CD4-positive, alpha-beta T cell treated with Interleukin-21 for 1 hour (primary cell): ENCODE results near the gene GIT2.
"Not testable (repeated sequence)": the region's sequence is repeated elsewhere in the genome, so short reads cannot be mapped to it uniquely, and the experiment has no call there.

Experiments
- DNase-seq: peaks from one replicate; pipeline ENCODE4 v3.0.0-alpha.2; 2020

Gene GIT2

GRCh38 chr12:109939504-109939903 is 56.7 kb downstream of the GIT2 start:
- DNase-seq = no peak

GRCh38 chr12:109938947-109939346 is 57.2 kb downstream of the GIT2 start:
- no peak for DNase-seq

DNA sequence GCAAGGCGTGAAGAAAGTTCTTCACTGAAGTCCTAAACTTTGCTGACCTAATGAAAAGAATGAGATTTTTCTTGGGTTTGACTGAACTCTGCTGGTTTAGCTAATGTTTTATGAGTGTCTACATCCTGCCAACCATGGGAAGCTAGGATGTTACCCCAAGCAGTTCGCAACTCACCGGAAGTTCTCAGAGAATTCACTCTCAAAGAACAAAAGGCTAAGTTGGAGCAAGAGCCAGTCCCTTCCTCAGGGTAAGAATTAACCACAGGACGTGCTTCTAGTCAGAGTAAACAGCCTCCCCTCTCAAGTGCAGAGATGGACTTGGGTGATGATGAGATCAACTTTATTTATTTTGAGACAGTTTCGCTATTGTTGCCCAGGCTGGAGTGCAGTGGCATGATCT is 58.8 kb downstream of the GIT2 start:
- DNase-seq = no peak

GRCh38 chr12:109934026-109934425 is 62.1 kb downstream of the GIT2 start:
- peak; percentile 13 for DNase-seq

DNA sequence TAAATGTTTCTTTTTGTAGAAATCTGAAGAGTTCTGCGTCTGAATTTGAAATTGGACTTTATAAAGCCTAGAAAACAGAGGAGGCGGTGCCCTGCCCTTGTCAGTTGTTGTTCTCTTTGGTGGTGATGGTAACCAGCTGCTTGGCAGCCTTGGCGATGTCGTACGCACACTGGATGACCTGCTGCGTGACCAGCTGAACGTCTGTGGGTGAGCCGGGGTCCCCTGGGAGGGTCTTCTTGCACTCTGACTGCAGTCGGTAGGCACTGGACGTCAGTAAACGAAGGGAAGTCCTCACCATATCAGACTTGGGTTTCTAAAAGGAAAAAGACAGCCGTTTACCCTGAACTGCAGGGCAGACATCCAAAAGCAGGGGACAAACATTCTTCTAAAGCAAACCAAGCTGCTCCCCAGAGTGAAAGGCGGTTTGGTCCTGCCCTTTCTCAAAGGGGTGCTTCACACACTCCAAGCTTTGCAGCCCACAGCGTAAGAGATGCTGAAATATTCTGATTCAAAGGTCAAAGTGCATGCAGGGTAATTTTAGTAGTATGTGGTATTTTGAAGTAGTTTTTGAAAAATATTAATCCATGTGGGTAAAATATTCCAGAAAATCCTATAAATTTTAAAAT is 63.2 kb downstream of the GIT2 start:
- DNase-seq = no peak

- no peak for DNase-seq
Observed at GRCh38 chr12:109931143-109931542, 65.0 kb downstream of the GIT2 start.

DNA sequence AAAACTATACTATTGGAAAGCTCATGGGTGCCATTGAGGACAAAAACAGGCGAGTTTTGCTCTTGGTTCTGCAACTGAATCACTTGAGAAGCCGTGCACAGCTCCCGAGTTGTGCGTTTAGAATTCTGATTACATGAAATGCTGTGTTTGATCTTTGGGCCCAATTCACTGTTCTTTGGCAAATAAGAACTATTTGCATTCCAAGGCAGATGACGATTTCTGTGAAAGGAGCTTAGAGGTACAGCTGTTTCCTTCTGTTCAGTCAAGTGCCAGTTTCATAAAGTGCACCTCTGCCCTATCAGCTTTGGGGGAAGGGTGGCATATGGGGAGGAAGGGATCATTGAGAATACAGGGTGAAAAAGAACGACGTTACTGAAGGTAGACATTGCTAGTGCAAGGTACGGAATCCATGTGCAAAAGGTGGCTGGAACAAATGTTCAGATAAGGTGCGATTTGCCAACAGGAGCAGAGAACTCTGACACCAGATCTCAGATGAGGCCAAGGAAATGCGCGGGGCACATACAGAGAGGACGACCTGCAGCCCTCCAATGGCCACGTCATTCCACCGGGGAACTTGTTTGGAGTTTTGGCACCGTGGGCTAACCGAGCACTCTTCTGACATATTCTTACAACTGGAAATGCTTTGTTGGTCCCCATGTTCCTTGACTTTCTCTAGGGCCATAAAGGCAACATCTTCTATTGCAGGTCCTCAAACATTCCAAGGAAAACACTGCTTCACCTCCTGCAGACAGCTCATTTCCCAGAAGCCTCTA is 66.0 kb downstream of the GIT2 start:
- DNase-seq = no peak

DNA sequence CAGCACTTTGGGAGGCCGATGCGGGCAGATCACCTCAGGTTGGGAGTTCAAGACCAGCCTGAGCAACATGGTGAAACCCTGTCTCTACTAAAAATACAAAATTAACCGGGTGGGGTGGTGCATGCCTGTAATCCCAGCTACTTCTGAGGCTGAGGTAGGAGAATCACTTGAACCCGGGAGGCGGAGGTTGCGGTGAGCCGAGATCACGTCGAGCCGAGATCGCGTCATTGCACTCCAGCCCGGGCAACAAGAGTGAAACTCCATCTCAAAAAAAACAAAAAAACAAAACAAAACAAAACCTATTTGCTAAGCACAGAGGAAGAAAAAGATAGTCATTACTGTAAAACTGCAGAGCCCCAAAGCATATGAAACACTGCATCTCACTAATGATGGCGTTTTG is 66.8 kb downstream of the GIT2 start:
- DNase-seq = not testable (repeated sequence)

DNA sequence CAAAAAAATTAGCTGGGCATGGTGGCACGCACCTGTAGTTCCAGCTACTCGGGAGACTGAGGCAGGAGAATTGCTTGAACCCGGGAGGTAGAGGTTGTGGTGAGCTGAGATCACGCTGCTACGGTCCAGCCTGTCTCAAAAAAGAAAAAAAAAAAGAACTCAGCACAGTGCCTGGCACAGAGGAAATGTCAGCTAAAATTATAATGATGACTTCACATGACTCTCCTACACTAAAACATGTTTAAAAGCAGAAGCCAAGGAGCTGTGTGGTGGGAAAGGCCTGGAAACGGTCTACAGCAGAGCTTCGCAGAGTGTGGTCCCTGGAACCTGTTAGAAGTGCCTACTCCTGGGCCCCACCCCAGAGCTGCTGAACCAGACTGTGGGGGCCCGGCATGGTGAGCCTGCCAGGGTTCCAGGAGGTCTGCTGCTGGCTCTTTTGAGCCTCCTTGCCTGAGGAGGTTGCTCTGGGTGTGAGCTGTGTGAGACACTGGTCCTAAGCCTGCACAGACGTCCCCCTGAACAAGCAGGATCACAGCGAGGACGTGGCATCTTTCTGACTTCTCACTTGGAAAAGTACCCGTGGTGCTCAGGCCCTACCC is 68.0 kb downstream of the GIT2 start:
- DNase-seq = no peak

- DNase-seq = peak; percentile 51
Observed at GRCh38 chr12:109927622-109928021, 68.5 kb downstream of the GIT2 start.

- DNase-seq = no peak
Observed at GRCh38 chr12:109926488-109927210, 69.5 kb downstream of the GIT2 start.

GRCh38 chr12:109926016-109926415 is 70.2 kb downstream of the GIT2 start:
- DNase-seq = no peak

GRCh38 chr12:109925185-109925840 is 70.9 kb downstream of the GIT2 start:
- DNase-seq = no peak

- DNase-seq = no peak
Observed at GRCh38 chr12:109923481-109924245, 72.5 kb downstream of the GIT2 start.

- no peak for DNase-seq
Observed at GRCh38 chr12:109923038-109923437, 73.1 kb downstream of the GIT2 start.

- no peak for DNase-seq
Observed at GRCh38 chr12:109921982-109922381, 74.2 kb downstream of the GIT2 start.

- DNase-seq = no peak
Observed at GRCh38 chr12:109920261-109920780, 75.8 kb downstream of the GIT2 start.

- no peak for DNase-seq
Observed at GRCh38 chr12:109919456-109919855, 76.7 kb downstream of the GIT2 start.

DNA sequence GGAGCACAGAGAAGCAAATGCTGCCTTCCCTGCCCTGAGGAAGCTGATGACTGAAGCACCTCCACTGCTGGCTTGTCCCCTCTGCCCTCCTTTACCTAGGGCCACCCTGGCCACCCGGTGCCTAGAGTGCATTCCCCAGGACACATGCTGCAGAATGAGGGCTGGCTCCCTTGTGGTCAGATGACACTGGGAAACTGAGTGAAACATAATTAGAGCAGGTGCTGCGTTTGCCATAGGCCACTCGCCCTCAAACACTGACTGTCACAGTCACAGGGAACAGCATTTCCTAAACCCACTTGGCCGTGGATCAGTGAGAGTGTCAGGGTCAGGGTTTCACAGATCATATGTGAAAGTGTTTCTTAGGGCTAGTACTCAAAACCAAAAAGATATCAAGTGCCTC is 80.1 kb downstream of the GIT2 start:
- DNase-seq = no peak

- no peak for DNase-seq
Observed at GRCh38 chr12:109915171-109916040, 80.8 kb downstream of the GIT2 start.

DNA sequence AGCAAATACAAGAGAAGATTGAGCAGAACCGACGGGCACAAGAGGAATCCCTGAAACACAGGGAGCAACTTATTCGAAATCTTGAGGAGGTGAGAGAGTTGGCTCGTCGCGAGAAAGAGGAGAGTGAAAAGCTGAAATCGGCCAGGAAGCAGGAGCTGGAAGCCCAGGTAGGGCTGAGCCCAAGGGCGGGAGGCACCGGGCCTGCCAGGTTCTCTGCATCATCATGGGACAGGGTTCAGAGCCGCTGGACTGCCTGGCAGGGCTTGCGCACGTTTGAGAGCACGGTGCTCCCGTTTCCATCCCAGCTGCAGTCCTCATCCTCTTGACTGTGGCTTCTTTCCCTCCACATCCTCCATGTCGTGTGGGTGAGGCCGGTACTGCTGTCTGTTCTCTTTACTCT is 81.7 kb downstream of the GIT2 start:
- DNase-seq = no peak
